GM18508 (cell line): Measurements from ENCODE around the gene LRRC8E.

Experiments used
- ATAC-seq: cut with Tn5 transposase; IDR thresholded peaks from one replicate; pipeline ENCODE4 v1.9.1; 2021; ENCODE audit warnings: moderate number of reproducible peaks; ENCODE audit not compliant: insufficient read depth, unreplicated experiment

The LRRC8E gene

DNA sequence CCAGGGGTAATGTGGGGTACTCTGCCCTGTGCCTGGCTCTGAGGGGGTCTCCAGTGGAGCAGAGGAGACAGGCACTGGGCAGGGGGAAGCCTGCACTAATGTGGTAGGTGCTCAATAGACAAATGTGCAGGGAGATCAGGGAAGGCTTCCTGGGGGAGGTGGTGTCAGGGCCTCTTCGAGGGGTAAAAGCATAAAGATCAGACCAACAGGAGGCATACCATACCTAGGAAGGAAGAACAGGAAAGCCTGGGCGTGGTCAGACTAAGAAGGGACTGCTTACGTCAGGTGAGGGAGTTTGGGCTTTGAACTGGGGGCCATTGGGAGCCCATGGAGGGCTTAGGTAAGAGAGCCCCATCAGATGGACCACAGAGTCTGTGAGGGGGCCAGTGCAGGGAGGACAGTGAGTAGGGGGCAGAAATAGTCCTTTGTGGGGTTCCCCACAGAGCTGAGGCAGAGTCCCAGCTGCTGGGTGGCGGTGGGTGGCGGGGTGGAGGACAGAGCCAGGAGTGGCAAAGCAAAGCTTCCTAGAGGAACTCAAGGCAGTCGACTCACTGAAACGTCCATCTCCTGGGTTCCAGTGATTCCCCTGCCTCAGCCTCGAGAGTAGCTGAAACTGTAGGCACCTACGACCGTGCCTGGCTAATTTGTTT, 22.9 kb upstream of the LRRC8E start:
- ATAC-seq: no peak

DNA sequence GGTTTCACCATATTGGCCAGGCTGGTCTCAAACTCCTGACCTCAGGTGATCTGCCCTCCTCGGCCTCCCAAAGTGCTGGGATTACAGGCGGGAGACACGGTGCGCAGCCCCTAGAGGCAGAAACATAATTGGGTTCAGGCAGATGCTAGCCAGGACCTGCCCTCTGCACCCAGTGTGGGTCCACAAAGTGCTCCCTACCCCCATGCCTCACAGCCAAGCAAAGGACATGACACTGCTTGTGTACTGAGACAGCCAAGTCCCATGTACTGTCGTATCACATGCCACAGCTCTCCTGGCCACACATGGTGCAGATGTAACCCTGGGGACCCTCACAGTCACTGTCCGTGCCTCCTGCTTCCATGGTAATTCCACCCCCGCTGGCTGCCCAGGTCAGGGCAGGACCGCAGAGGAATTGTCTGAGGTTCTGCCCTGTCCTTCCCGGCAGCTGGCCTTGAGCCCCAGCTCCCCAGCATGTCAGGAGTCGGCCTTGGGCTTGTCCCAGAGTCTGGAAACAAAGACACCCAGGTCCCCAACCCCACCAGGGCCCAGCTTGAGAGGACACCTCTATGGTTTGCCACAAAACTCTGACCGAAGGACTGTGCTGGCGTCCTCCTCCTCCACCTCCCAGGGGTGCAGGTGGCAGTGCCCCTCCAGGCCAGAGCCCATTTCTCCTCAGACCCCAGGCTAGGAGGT, 21.8 kb upstream of the LRRC8E start:
- ATAC-seq: no peak

DNA sequence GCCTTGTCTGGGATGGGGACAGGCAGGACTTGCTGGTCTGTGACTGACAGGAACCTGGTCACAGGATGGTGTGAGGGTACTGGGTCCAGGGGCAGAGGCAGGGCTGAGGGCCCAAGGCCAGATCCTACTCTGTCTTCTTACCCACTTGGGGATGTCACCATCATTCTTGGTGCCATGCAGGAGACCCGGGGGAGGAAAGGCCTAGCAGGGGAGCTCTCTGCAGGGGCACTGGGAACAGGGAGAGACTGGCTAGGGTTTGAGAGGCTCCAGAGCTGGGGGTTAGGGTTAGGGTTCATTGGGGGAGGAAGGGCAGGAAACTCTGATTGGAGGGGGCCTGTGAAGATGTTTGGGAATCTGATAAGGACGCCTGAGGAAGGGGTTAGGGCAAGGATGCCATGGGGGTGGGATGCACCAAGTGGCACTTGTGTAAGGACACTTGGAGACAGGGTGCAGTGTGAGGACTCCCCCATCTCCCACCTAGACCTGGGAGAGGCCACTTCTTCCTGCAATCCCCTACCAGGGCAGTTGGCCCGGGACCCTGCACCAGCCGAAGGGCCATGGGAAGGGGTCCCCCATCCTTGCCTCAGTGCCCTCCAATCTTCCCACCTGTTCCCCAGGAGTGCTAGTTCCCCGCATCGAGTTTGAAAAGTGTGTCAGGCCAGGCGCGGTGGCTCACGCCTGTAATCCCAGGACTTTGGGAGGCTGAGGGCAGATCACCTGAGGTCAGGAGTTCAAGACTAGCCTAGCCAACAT, 21.0 kb upstream of the LRRC8E start:
- no peak for ATAC-seq

DNA sequence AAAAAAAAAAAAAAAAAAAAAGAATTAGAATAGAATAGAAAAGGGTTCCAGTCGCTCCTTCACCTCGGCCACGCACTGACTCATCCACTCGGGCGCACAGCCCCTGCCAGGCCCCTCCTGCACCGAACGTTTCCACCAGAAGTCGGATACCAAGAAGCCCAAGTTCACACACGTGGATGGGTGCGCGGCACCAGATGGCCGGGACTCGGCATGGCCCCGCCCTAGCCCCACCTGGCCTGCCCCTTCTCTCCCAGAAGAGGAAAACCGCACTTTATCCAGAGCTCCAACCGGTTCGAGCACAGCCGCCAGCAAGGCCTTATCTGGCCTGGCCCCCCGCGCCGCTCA, 20.0 kb upstream of the LRRC8E start:
- ATAC-seq: no peak

DNA sequence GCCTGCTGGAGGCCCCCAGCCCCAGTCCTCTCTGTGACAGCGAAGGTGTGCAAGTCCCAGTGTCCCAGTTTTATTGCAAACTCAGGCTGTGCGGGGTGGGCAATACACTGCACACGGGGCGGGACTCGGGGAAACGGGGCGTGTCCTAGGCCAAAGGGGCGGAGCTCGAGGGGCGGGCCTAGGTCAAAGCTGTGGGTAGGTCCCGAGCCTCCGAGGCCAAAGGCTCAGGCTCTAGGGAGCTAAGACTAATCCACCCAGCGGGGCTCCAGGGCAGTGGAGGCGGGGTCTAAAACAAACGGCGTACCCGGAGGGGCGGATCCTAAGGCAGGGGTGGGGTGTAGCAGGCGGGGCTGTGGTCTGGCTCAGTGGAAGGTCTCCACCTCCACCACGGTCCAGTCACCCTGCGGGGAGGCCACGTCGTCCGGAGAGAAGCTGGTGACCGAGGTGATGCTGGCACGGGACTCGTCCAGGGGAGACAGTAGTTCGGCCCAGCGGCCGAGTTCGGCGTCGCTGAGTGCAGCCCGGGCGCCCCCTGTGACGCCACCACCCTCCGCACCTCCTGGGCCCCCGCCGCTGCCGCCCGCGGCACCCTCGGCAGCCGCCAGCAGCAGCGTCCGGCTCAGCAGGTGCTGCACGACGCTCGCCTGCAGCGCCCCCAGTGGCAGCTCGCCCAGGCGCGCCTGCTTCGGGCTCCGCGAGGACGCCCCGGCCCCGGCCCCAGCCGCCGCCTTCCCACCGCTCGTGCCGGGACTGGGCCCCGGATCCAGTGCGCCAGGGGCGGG, 19.4 kb upstream of the LRRC8E start:
- ATAC-seq: no peak

DNA sequence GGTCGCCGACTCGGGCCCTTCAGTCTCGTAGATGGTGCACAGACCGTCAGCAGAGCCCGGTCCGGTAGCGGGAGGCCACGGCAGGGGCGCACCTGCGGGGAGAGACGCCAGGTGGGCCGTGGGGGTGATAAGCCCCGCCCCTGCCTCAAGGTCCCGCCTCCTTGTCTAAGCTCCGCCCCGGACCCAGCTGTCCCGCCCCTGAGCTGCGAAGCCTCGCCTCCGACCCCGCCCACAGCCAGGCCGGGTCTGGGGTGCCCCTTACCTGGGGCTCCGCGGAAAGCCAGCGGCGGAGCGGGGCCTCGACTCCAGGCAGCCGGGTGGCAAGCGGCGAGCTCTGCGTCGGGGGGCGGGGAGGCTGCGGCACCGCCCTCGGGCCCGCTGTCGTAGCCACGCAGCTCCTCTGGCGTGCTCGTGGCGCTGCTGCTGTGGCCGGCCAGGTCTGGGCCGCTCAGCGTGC, 18.8 kb upstream of the LRRC8E start:
- no peak for ATAC-seq

DNA sequence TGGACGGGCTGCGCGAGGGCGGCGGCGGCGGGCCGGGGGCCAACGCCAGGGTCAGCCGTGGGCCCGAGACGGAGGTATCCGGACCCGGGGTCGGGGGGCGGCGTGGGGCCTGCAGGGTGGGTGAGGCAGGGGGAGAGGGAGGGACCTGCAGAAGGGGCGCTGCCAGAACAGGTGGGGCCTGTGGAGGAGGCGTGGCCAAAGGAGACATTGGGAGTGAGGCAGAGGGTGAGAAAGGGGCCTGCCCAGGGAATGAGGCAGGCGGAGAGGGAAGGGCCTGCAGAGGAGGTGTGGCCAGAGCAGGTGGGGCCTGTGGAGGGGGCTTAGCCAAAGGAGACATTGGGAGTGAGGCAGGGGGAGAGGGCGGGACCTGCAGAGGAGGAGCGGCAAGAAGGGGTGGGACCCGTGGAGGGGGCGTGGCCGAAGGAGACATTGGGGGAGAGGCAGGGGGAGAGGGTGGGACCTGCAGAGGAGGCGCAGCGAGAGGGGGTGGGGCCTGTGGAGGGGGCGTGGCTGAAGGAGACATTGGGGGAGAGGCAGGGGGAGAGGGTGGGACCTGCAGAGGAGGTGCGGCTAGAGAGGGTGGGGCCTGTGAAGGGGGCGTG, 18.3 kb upstream of the LRRC8E start:
- no peak for ATAC-seq

DNA sequence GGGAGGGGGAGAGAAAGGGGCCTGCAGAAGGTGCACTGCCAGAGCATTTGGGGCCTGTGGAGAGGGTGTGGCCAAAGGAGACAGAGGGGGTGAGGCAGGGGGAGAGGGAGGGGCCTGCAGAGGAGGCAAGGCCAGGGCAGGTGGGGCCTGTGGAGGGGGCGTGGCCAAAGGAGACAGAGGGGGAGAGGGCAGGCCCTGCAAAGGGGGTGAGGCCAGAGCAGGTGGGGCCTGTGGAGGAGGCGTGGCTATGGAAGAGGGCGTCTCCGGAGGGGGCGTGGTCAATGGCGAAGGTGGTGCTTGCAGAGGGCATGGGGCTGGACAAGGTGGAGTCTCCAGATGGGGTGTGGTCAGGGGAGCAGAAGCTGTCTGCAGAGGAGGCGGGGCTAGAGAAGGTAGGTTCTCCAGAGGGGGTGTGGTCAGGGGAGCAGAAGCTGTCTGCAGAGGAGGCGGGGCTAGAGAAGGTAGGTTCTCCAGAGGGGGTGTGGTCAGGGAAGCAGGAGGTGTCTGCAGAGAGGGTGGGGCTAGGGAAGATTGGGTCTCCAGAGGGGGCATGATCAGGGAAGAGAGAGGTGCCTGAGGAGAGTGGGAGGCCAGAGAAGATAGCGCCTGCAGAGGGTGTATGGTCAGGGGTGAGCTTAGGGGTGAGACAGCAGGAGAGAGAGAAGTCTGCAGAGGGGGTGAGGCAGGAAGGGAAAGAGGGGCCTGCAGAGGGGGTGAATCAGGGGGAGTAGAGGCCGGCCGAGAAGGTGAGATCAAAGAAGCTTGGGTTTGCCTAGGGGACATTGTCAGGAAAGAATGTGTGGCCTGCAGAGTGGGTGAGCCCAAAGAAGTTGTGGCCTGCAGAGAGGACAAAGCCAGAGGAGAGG, 17.5 kb upstream of the LRRC8E start:
- ATAC-seq: no peak

DNA sequence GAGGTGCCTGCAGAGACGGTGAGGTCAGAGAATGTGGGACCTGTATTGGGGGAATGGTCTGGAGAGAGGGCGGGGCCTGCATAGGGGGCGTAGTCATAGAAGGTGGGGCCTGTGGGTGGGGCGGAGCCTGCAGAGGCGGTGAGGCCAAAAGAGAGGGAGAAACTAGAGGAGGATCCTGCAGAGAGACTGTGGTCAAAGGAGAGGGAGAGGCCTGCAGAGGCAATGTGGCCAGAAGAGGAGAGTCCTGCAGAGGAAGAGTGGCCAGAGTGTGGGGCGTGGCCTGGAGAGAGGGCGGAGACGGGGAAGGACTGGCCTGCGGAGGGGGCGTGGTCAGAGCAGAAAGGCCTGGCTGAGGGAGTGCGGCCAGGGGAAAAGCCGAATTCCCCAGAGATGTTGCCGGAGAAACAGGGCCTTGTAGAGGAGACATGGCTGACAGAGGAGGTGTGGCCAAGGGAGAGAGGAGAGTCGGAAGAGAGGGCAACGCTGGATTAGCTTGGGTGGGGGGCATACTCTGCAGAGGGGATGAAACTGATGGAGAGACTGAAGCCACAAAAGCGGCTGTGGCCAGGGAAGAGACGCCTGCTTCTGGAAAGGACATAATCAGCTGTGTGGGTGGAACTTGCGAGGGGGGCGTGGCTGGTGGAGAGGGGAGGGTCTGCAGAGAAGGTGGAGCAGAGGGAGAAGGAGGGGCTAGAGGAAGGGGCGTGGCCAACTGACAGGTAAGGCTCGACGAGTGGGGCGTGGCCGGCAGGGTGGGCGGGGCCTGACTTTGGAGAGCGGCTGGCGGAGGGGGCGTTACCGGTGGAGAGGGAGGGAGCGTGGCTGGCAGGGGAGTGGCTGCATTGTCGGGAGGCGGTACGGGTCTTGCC, 16.6 kb upstream of the LRRC8E start:
- no peak for ATAC-seq

DNA sequence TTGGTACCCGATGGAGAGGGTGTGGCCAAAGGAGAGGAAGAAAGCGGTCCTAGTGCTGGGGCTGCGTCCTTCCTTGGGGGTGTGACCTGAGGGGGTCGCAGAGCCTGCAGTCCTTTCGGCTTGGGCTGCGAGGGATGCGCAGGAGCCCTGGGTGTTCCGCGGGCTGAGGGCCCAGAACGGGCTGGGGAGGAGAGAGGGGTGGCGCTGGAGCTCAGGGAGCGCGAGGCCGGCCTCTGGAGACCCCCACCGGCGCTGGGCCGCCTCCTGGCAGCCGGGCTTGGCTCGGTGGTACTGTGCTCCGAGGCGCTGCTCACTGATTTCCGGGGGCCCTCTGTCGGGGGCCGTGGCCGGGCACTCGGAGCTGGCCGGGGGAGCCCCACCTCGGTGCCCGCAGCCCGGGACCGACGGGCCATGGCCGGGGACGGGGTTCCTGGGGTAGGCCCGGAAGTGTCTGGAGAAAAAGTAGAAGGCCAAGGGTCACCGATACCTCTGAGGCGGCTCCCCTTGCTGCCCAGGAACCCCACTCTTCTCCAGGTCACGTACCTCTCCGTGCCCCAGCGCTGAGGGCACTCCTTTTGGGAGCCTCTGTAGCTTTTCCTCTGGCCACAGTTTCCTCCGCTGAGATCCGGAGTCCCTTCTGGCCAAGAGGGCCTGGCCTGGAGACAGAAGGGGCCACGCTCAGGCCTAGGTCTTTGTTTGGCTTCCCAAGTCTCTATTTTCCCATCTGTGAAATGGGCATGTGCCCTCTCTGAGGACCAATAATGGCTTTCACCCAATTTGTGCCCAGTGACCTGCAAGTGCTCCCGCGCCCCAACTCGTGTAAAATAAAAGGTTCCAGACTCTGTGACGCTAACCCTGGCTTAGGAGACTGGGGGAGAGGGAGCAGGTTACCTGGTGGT, 15.8 kb upstream of the LRRC8E start:
- no peak for ATAC-seq

DNA sequence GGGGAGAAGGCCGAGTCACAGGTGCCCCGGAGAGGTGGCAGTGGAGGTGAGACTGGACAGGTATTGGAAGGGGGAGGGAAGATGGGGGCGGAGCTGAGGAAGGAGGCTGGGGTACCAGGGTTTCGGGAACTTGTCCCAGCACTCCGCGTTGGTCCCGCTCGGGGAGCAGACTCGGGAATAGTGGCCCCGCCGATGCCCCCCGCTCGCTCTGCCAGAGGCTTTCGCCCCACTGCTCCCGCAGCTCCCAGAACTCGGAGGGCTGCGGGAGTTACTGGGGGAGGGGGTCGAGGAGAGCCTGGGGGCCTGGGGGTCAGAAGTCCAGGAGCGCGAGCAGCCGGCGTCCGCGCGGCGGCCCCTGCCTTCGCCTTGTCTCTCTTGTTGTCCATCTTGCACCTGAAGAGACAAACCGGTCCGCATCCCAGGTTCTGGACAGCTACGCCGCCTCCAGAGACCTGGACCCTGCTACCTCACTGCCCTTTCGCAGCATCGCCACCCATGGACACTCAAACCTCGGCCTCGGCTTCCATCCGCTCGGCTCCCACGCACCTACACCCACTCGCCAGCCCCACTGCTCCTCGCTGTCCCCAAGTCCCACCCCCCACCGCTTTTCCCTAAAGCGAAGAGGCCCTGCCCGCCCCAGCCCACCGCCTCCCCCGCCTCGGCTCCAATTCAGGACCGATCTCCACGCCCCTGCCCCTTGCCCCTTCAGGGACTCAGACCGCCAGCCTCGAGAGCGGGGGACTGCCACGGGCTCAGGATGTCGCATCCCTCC, 14.8 kb upstream of the LRRC8E start:
- no peak for ATAC-seq

DNA sequence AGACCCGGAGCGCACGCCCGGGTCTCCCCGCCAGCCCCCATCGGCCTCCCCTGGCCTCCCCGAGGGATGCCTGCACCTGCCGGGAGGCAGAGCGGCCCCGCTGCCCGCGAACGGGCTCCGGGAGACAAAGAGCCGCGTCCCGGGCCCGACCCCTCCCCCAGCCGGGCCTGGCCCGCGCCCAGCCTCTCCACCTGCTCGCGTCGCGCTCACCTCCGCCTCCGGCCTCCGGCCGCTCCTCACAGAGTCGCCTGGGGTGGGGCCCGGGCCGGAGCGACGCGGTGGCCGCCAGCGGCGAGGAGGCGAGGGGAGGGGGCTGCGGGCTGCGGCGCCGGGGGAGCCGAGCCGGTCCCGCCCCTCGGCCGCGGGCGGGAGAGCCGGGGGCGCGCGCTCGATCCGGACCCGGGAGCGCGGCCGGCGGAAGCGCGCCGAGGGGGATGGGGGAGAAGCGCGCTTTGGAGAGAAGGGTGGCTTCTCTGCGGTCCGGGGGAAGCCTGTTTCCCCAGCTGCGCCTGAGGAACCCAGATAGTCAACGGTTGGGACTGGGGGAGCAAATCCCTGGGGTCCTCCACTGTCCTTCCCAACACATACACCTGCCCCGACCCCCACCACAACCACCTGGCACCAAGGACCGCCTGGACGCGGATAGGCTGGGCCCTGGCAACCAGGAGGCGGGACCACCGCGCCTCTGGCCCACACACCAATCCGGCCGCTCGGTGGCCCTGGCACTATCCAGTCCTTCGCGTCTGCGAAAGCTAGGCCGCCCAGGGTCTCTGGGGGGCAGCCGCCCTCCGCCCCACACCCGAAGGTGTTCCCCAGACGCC, 14.0 kb upstream of the LRRC8E start, which contains the start of gene PRR36:
Gene PRR36, minus strand, starts transcription at position 315 of the 821 bp plus-strand sequence. CDS start 701 bp downstream, outside the sequence.
- ATAC-seq: no peak

DNA sequence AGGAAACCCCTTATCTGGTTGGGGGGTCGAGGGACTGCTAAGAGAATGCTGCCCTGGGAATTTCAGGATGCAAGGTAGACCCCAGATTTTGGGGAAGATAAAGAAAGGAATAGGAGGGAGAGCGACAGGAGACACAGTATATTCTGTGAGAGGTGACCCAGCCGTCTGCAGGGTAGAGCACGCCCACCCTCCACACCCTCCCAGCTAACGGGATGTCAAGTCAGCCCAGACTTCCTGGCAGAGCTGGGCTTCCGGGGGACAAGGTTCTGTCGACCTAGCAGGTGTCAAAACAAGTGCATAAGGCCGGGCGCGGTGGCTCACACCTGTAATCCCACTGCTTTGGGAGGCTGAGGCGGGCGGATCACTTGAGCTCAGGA, 13.4 kb upstream of the LRRC8E start:
- no peak for ATAC-seq

DNA sequence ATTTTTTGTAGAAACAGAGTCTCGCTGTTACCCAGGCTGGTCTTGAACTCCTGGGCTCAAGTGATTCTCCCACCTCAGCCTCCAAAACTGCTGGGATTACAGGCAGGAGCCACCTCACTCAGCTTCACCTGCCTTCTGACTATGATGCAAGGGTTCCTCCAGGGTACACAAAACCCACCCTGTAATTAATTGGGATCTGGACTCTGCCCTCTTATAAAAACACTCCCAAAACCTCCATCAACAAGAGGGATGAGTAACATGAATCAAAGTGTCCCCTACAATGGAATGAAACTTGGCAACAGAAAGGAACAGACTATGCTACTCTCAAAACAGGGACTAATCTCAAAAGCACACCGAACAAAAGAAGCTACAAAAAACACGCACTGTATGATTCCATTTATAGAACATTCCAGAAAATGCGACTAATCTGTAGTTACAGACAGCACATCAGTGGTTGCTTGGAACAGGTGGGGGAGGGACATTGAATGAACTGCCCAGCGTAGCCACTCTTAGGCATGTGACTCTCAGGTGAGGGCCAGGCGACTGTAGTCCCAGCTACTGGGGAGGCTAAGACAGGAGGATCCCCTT, 11.0 kb upstream of the LRRC8E start:
- no peak for ATAC-seq

DNA sequence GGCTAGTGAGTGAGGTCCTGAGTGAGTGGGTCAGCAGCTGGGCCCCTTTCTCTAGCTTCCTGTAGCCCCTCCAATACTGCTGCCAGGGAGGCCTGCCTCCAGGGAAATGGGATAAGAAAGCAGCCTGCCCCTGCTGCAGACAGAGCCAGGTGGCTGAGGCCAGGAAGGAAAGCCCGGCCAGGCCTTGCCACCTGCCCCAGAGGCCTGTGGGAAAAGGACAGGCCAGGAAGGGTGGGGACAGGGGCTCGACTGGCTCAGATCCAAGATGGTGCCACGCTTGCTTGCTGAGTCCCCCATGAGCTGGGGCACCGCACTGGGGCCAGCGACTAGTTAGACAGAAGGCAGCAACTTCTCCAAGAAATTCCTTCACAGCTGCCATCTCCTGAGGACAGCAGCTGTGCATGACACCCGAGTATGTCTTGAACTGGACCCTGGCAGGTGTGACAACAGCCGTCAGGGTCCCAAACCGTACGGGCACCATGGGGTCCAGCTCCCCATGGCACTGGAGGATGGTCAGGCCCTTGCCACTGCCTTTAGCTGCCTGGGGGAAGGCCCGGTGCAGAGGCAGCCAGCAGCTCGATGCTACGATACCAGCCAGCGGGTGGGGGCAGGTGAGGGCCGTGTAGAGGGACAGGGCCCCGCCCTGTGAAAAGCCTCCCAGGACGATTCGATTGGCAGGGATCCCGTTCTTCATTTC, 9.1 kb upstream of the LRRC8E start:
- no peak for ATAC-seq
